ENCODE measurements around the gene MUC20.
"Not testable (repeated sequence)": the region's sequence is repeated elsewhere in the genome, so short reads cannot be mapped to it uniquely, and the experiment has no call there.

Gene MUC20

GRCh38 chr3:195711091-195711812 is 9.5 kb upstream of the MUC20 start:
- not testable (repeated sequence) for DNase-seq (ENCODE audit: low read depth in 2 of 2)

- no peak for DNase-seq (ENCODE audit: low read depth in 2 of 2)
Observed at GRCh38 chr3:195711813-195712534, 8.8 kb upstream of the MUC20 start.

GRCh38 chr3:195712535-195712910 is 8.3 kb upstream of the MUC20 start:
- DNase-seq (ENCODE audit: low read depth in 2 of 2) = not testable (repeated sequence)

GRCh38 chr3:195713150-195713549 is 7.6 kb upstream of the MUC20 start:
- not testable (repeated sequence) for DNase-seq (ENCODE audit: low read depth in 2 of 2)

- no peak for DNase-seq (ENCODE audit: low read depth in 2 of 2)
Observed at GRCh38 chr3:195714380-195715011, 6.3 kb upstream of the MUC20 start.

GRCh38 chr3:195715134-195715533 is 5.6 kb upstream of the MUC20 start:
- no peak for DNase-seq (ENCODE audit: low read depth in 2 of 2)

- no peak for DNase-seq (ENCODE audit: low read depth in 2 of 2)
Observed at GRCh38 chr3:195715583-195716266, 5.1 kb upstream of the MUC20 start.

- DNase-seq (ENCODE audit: low read depth in 2 of 2) = no peak
Observed at GRCh38 chr3:195717416-195717815, 3.4 kb upstream of the MUC20 start.

- DNase-seq (ENCODE audit: low read depth in 2 of 2) = no peak
Observed at GRCh38 chr3:195717852-195718476, 2.8 kb upstream of the MUC20 start.

- DNase-seq (ENCODE audit: low read depth in 2 of 2) = no peak
Observed at GRCh38 chr3:195718477-195718984, 2.2 kb upstream of the MUC20 start.

GRCh38 chr3:195719514-195720254 is 1.1 kb upstream of the MUC20 start:
- DNase-seq (ENCODE audit: low read depth in 2 of 2) = not testable (repeated sequence)

GRCh38 chr3:195722139-195722995 is 1.6 kb downstream of the MUC20 start:
- DNase-seq (ENCODE audit: low read depth in 2 of 2) = not testable (repeated sequence)

GRCh38 chr3:195722996-195723345 is 2.2 kb downstream of the MUC20 start:
- DNase-seq (ENCODE audit: low read depth in 2 of 2) = not testable (repeated sequence)

GRCh38 chr3:195724363-195724762 is 3.6 kb downstream of the MUC20 start:
- DNase-seq (ENCODE audit: low read depth in 2 of 2) = not testable (repeated sequence)

- DNase-seq (ENCODE audit: low read depth in 2 of 2) = not testable (repeated sequence)
Observed at GRCh38 chr3:195725916-195726740, 5.3 kb downstream of the MUC20 start.

GRCh38 chr3:195727606-195728195 is 6.9 kb downstream of the MUC20 start:
- no peak for DNase-seq (ENCODE audit: low read depth in 2 of 2)

GRCh38 chr3:195728789-195729188 is 8.0 kb downstream of the MUC20 start:
- not testable (repeated sequence) for DNase-seq (ENCODE audit: low read depth in 2 of 2)

GRCh38 chr3:195729476-195730251 is 8.9 kb downstream of the MUC20 start:
- no peak for DNase-seq (ENCODE audit: low read depth in 2 of 2)
